Mesendoderm (in vitro differentiated cells): ENCODE measurements around the gene PNMA8A.

ENCODE experiments used
- DNase-seq: peaks from one replicate; pipeline ENCODE4 v3.0.0; 2013
- H2AK5ac ChIP-seq: 2 replicates; pipeline ENCODE4 v1.6.1; 2013; ENCODE audit warnings: low read length, inconsistent platforms
- H2BK120ac ChIP-seq: 2 replicates; pipeline ENCODE4 v1.6.1; 2013; ENCODE audit warnings: low read depth, mild to moderate bottlenecking, low read length, moderate library complexity, mixed read lengths
- H2BK15ac ChIP-seq: replicated peaks from 2 replicates; pipeline ENCODE4 v1.6.1; 2013; ENCODE audit warnings: low read depth, mild to moderate bottlenecking, moderate library complexity
- H2BK5ac ChIP-seq: 2 replicates; pipeline ENCODE4 v1.6.1; 2013; ENCODE audit warnings: low read length, inconsistent platforms
- H3K18ac ChIP-seq: 2 replicates; pipeline ENCODE4 v1.6.1; 2013; ENCODE audit warnings: mild to moderate bottlenecking, low read length, mixed read lengths
- H3K23ac ChIP-seq: one replicate; pipeline ENCODE4 v1.6.1; 2013; ENCODE audit warnings: low read length
- H3K27ac ChIP-seq: 2 replicates; pipeline ENCODE4 v1.5.1; 2013; ENCODE audit warnings: low read depth, mild to moderate bottlenecking, inconsistent platforms, low read length, moderate library complexity
- H3K27me3 ChIP-seq: 2 replicates; pipeline ENCODE4 v1.6.1; 2013; ENCODE audit warnings: low read length, control low read depth, mild to moderate bottlenecking, inconsistent platforms; ENCODE audit not compliant: insufficient read depth, poor library complexity
- H3K36me3 ChIP-seq: 2 replicates; pipeline ENCODE4 v1.6.1; 2013; ENCODE audit warnings: low read length, inconsistent platforms; ENCODE audit not compliant: control insufficient read depth, insufficient read depth
- H3K4ac ChIP-seq: one replicate; pipeline ENCODE4 v1.6.1; 2013; ENCODE audit warnings: low read depth, mild to moderate bottlenecking, low read length, moderate library complexity
- H3K4me1 ChIP-seq: 2 replicates; pipeline ENCODE4 v1.6.1; 2013; ENCODE audit warnings: low read depth, low read length, inconsistent platforms; ENCODE audit not compliant: control insufficient read depth
- H3K4me2 ChIP-seq: 2 replicates; pipeline ENCODE4 v1.6.1; 2013; ENCODE audit warnings: low read length
- H3K4me3 ChIP-seq: 2 replicates; pipeline ENCODE4 v1.5.1; 2013; ENCODE audit warnings: mild to moderate bottlenecking, low read length
- H3K56ac ChIP-seq: one replicate; pipeline ENCODE4 v1.6.1; 2013; ENCODE audit warnings: low read length
- H3K79me1 ChIP-seq: 2 replicates; pipeline ENCODE4 v1.6.1; 2013; ENCODE audit warnings: low read length, inconsistent platforms
- H3K79me2 ChIP-seq: 2 replicates; pipeline ENCODE4 v1.6.1; 2013; ENCODE audit warnings: mild to moderate bottlenecking, low read length; ENCODE audit not compliant: control insufficient read depth, insufficient read depth
- H3K9ac ChIP-seq: 2 replicates; pipeline ENCODE4 v1.6.1; 2013; ENCODE audit warnings: low read length, inconsistent platforms
- H4K5ac ChIP-seq: one replicate; pipeline ENCODE4 v1.6.1; 2013; ENCODE audit warnings: low read length
- H4K8ac ChIP-seq: one replicate; pipeline ENCODE4 v1.6.1; 2013; ENCODE audit warnings: low read depth, mild to moderate bottlenecking, control low read depth, low read length, moderate library complexity
- WGBS: extraction: QIAGEN DNeasy Blood & Tissue Kit; methylation state at CpG from one replicate; pipeline ENCODE4 v1.1.7; 2013; ENCODE audit warnings: low lambda C conversion rate, missing lambda C conversion rate; ENCODE audit not compliant: insufficient coverage; ENCODE audit errors: extremely low coverage; 5-methylcytosine and 5-hydroxymethylcytosine counted together

PNMA8A gene

GRCh38 chr19:46450737-46451136 is 20.6 kb downstream of the PNMA8A start:
- Histone ChIP-seq H2BK120ac (no peak overlapping the region), H3K79me1 (no peaks in the 10 kb centered on the region), H4K8ac (no peak overlapping the region), H3K79me2 (no peaks in the 10 kb centered on the region), H3K4me2 (no peak overlapping the region), H3K18ac (no peak overlapping the region), H2BK15ac (no peak overlapping the region), H2BK5ac (no peak overlapping the region), H3K23ac (no peak overlapping the region), H3K36me3 (no peaks in the 10 kb centered on the region), H3K27me3 (no peaks in the 10 kb centered on the region), H3K4me1 (no peaks in the 10 kb centered on the region), H3K4me3 (no peak overlapping the region), H4K5ac (no peak overlapping the region), H3K9ac (no peak overlapping the region), H2AK5ac (no peak overlapping the region), H3K4ac (no peak overlapping the region), H3K56ac (no peak overlapping the region), H3K27ac (no peak overlapping the region)
- WGBS: no CpG with 5 or more reads among the region's 5 CpGs
- no peak for DNase-seq

GRCh38 chr19:46449228-46449627 is 22.1 kb downstream of the PNMA8A start:
- Histone ChIP-seq H3K4me2 (no peak overlapping the region), H2BK120ac (no peak overlapping the region), H3K18ac (no peak overlapping the region), H3K4me1 (no peaks in the 10 kb centered on the region), H3K4ac (no peak overlapping the region), H3K4me3 (no peak overlapping the region), H3K36me3 (no peaks in the 10 kb centered on the region), H3K27me3 (no peaks in the 10 kb centered on the region), H3K27ac (no peak overlapping the region), H2BK5ac (no peak overlapping the region), H4K5ac (no peak overlapping the region), H3K79me2 (no peaks in the 10 kb centered on the region), H3K23ac (no peak overlapping the region), H2AK5ac (no peak overlapping the region), H3K56ac (no peak overlapping the region), H2BK15ac (no peak overlapping the region), H3K79me1 (no peaks in the 10 kb centered on the region), H4K8ac (no peak overlapping the region), H3K9ac (no peak overlapping the region)
- no CpG with 5 or more reads among the region's 7 CpGs for WGBS
- DNase-seq: peak; percentile 10

- H3K18ac ChIP-seq: no peak overlapping the region
- no peak for DNase-seq
- no peak overlapping the region for H3K9ac ChIP-seq
- H3K4me2 ChIP-seq: no peak overlapping the region
- H3K4ac ChIP-seq: no peak overlapping the region
- H3K79me2 ChIP-seq: no peaks in the 10 kb centered on the region
- no peak overlapping the region for H2BK5ac ChIP-seq
- H2AK5ac ChIP-seq: no peak overlapping the region
- no peak overlapping the region for H4K8ac ChIP-seq
- no peak overlapping the region for H2BK120ac ChIP-seq
- H3K23ac ChIP-seq: no peak overlapping the region
- H4K5ac ChIP-seq: no peak overlapping the region
- 100% methylated on average over 2 of the region's 10 CpGs for WGBS
- no peaks in the 10 kb centered on the region for H3K36me3 ChIP-seq
- no peak overlapping the region for H3K27ac ChIP-seq
- no peak overlapping the region for H3K56ac ChIP-seq
- no peaks in the 10 kb centered on the region for H3K79me1 ChIP-seq
- H2BK15ac ChIP-seq: no peak overlapping the region
- no peaks in the 10 kb centered on the region for H3K27me3 ChIP-seq
- no peaks in the 10 kb centered on the region for H3K4me1 ChIP-seq
- H3K4me3 ChIP-seq: no peak overlapping the region
These were observed 22.8 kb downstream of the PNMA8A start for GRCh38 chr19:46448601-46449000.

GRCh38 chr19:46447824-46448223 is 23.5 kb downstream of the PNMA8A start:
- H3K79me1 ChIP-seq: no peaks in the 10 kb centered on the region
- H3K27me3 ChIP-seq: no peaks in the 10 kb centered on the region
- DNase-seq: no peak
- H3K4me3 ChIP-seq: no peak overlapping the region
- no peaks in the 10 kb centered on the region for H3K79me2 ChIP-seq
- no peak overlapping the region for H3K27ac ChIP-seq
- H4K5ac ChIP-seq: no peak overlapping the region
- no peak overlapping the region for H3K4ac ChIP-seq
- no peaks in the 10 kb centered on the region for H3K36me3 ChIP-seq
- WGBS: no CpG with 5 or more reads among the region's 5 CpGs
- H3K9ac ChIP-seq: no peak overlapping the region
- no peak overlapping the region for H2BK120ac ChIP-seq
- no peak overlapping the region for H3K23ac ChIP-seq
- no peak overlapping the region for H2BK5ac ChIP-seq
- no peak overlapping the region for H3K56ac ChIP-seq
- H4K8ac ChIP-seq: no peak overlapping the region
- H2AK5ac ChIP-seq: no peak overlapping the region
- H3K4me2 ChIP-seq: no peak overlapping the region
- H2BK15ac ChIP-seq: no peak overlapping the region
- H3K4me1 ChIP-seq: no peaks in the 10 kb centered on the region
- no peak overlapping the region for H3K18ac ChIP-seq

- H2BK120ac ChIP-seq: no peak overlapping the region
- no peak overlapping the region for H4K5ac ChIP-seq
- WGBS: no CpG with 5 or more reads among the region's 3 CpGs
- no peak overlapping the region for H3K18ac ChIP-seq
- H3K36me3 ChIP-seq: no peaks in the 10 kb centered on the region
- H3K27me3 ChIP-seq: no peaks in the 10 kb centered on the region
- H3K27ac ChIP-seq: no peak overlapping the region
- no peak overlapping the region for H3K4me2 ChIP-seq
- H3K4me1 ChIP-seq: no peaks in the 10 kb centered on the region
- H2BK15ac ChIP-seq: no peak overlapping the region
- no peak overlapping the region for H2BK5ac ChIP-seq
- no peak overlapping the region for H3K4me3 ChIP-seq
- no peak overlapping the region for H3K9ac ChIP-seq
- no peaks in the 10 kb centered on the region for H3K79me2 ChIP-seq
- no peak overlapping the region for H4K8ac ChIP-seq
- no peak overlapping the region for H3K4ac ChIP-seq
- H3K23ac ChIP-seq: no peak overlapping the region
- no peak overlapping the region for H3K56ac ChIP-seq
- no peak overlapping the region for H2AK5ac ChIP-seq
- DNase-seq: no peak
- H3K79me1 ChIP-seq: no peaks in the 10 kb centered on the region
These were observed 24.4 kb downstream of the PNMA8A start for GRCh38 chr19:46447006-46447405.

- DNase-seq: no peak
- no CpG with 5 or more reads among the region's 15 CpGs for WGBS
- H2BK5ac ChIP-seq: no peak overlapping the region
These were observed 25.3 kb downstream of the PNMA8A start for GRCh38 chr19:46446021-46446420.

More at GRCh38 chr19:46446021-46446420, 25.3 kb downstream of the PNMA8A start:
- Histone ChIP-seq H3K4me2 (no peak overlapping the region), H2BK120ac (no peak overlapping the region), H3K27me3 (no peaks in the 10 kb centered on the region), H4K5ac (no peak overlapping the region), H3K27ac (no peak overlapping the region), H3K56ac (no peak overlapping the region), H3K4ac (no peak overlapping the region), H3K36me3 (no peaks in the 10 kb centered on the region), H3K23ac (no peak overlapping the region), H3K79me2 (no peaks in the 10 kb centered on the region), H3K4me3 (no peak overlapping the region), H3K9ac (no peak overlapping the region), H2AK5ac (no peak overlapping the region), H3K79me1 (no peaks in the 10 kb centered on the region), H4K8ac (no peak overlapping the region), H2BK15ac (no peak overlapping the region), H3K18ac (no peak overlapping the region), H3K4me1 (no peaks in the 10 kb centered on the region)
